T-helper 1 cell treated with Interleukin-12 subunit alpha and Interleukin-12 subunit beta and Interleukin-4 antibody, amounts not matched to agents 30 ng/mL and 1 ng/mL, for 36 hours (primary cell): Measurements from ENCODE around the gene AGAP4. TPM values are rescaled to one million over a fixed set of nuclear protein-coding genes. Genes with fewer than 3 reads are reported as not detected.
"Not testable (repeated sequence)": the region's sequence is repeated elsewhere in the genome, so short reads cannot be mapped to it uniquely, and the experiment has no call there.

Source experiments
- intact Hi-C: fragments of 100-400 bp; cut with micrococcal nuclease; formaldehyde crosslinking; loops from one replicate; pipeline ENCODE4 v1.15.1; 2024
- total RNA-seq: library from RNA; stranded (reverse); gene quantifications from 2 replicates; pipeline ENCODE4 v1.2.3, GENCODE V29; 2022

Gene AGAP4
- total RNA-seq, 1 donor from 2014 or later = 23.0 TPM

DNA sequence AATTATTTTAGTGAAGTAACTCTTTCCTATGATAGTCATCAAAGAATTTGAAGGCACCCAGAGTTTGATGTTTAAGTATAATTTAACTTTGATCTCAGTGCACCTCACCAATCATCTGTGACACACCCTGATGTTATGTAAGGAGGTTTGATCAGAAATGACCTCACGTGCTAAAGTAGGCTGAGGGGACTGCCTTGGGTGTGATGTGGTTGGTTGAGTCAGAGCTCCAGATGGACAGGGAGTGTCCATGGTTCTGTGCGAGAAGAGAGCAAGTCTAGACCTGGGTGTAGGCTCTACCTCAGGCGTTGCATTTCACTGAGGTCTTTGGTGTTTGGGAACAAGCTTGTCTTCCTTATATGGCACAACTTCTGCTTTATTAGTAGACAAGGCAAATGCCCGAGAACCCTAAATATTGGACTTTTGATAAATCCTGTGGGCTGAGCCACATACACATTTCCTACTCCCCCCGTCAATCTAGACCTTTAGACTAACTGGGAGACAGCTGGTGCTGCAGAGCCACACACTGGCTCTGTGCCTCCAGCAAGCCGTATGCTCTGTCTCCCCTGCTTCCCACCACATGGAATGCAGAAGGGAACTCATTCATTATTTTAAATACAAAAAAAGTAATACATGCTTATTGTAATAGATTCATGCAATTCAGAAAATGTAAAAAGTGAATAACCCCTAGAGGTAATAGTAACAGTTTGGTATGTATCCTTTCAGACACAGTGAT, 56.4 kb downstream of the AGAP4 start:
- intact Hi-C loops = not testable (repeated sequence)

GRCh38 chr10:45789991-45790390, 57.3 kb downstream of the AGAP4 start:
- intact Hi-C loops = not testable (repeated sequence)

DNA sequence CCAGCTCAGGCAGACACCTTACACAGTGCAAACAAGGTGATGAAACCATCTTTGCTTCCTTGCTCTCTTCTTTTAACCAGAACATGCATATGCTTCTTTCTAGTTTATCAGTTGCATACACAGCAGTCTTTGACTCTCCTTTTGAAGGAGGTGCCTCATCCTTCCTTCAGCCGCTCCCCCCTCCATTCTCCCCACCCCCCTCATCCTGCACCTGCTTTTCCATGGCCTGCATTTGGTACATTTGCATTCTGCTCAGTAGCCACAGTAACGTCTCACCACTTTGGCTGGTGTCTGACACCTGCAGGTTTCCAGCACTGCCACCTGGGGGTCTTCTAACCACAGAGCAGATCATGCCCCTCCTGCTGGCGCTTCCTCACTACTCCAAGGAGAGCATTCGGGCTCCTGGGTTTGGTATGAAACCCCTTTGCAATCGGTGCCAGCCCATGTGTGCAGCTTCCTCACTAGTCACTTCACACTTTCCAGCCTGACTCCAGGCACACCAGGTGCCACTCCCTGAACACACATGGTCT, 60.0 kb downstream of the AGAP4 start:
- intact Hi-C loops = not testable (repeated sequence)

DNA sequence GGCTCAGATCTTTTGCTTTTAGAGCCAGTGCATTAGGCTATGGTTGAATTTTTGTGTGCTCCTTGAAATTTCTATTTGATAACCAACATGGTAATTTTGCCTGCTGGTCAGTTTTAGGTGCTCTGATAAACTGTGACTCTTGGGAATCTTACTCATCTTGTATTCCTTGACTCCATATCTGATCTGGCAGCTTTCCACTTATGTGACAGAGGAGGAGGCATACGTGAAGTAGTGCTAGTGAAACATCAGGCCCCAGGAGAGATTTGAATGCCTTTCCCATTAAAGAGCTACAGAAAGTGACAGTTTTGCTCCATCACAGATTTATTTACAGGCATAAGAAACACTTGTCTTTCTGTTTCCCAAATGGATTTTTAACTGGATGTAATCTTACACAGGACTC, 61.1 kb downstream of the AGAP4 start:
- intact Hi-C loops = not testable (repeated sequence)

Other genes starting within 250 kb of the AGAP4 start
- 25.4 and 29.5 TPM in 2 replicates for gene ZFAND4, start 174.7 kb downstream of the AGAP4 start, total RNA-seq
- 45.8 and 54.5 TPM in 2 replicates for gene WASHC2C, start 120.2 kb downstream of the AGAP4 start, total RNA-seq
- 62.2 and 64.3 TPM in 2 replicates for gene TIMM23, start 125.0 kb upstream of the AGAP4 start, total RNA-seq
- gene NCOA4, start 183.1 kb upstream of the AGAP4 start, total RNA-seq = 124 TPM in 2 replicates
- not detected in 2 replicates for gene MSMB, start 198.8 kb upstream of the AGAP4 start, total RNA-seq